ENCODE data around the gene KIAA2012.

The KIAA2012 gene

GRCh38 chr2:202108345-202108744 lies 35.3 kb downstream of the KIAA2012 start:
- CTCF ChIA-PET = no interaction called here
- no peak overlapping the region for H3K27ac ChIP-seq
- no peak for TF ChIP-seq CTCF (conservative IDR thresholded peaks at IDR 0.05; ENCODE audit: low read depth)
- POLR2A ChIA-PET (ENCODE audit: low non-redundant PET) = no interaction called here
- DNase-seq (ENCODE audit: low spot score) = no peak

- TF ChIP-seq CTCF (conservative IDR thresholded peaks at IDR 0.05; ENCODE audit: low read depth) = no peak
- ChIA-PET POLR2A (ENCODE audit: low non-redundant PET) (no interaction called here), CTCF (no interaction called here)
- no peak overlapping the region for H3K27ac ChIP-seq
- DNase-seq (ENCODE audit: low spot score) = no peak
Observed at GRCh38 chr2:202109139-202109736, 36.2 kb downstream of the KIAA2012 start.

GRCh38 chr2:202109737-202110184 lies 36.7 kb downstream of the KIAA2012 start:
- ChIA-PET CTCF (no interaction called here), POLR2A (ENCODE audit: low non-redundant PET) (no interaction called here)
- DNase-seq (ENCODE audit: low spot score) = no peak
- no peak for TF ChIP-seq CTCF (conservative IDR thresholded peaks at IDR 0.05; ENCODE audit: low read depth)
- no peak overlapping the region for H3K27ac ChIP-seq

GRCh38 chr2:202110491-202110890 lies 37.4 kb downstream of the KIAA2012 start:
- DNase-seq (ENCODE audit: low spot score) = no peak
- TF ChIP-seq CTCF (conservative IDR thresholded peaks at IDR 0.05; ENCODE audit: low read depth) = no peak
- H3K27ac ChIP-seq = no peak overlapping the region
- ChIA-PET POLR2A (ENCODE audit: low non-redundant PET) (no interaction called here), CTCF (interaction anchor here (0.6 kb wide), 1 partner anchor 250 kb away, joined by 3 read pairs; no protein-coding TSS in a partner anchor)

GRCh38 chr2:202112041-202112440 lies 39.0 kb downstream of the KIAA2012 start:
- CTCF ChIA-PET = no interaction called here
- POLR2A ChIA-PET (ENCODE audit: low non-redundant PET) = no interaction called here
- no peak for DNase-seq (ENCODE audit: low spot score)
- TF ChIP-seq CTCF (conservative IDR thresholded peaks at IDR 0.05; ENCODE audit: low read depth) = no peak
- no peak overlapping the region for H3K27ac ChIP-seq

GRCh38 chr2:202113571-202114142 lies 40.6 kb downstream of the KIAA2012 start:
- TF ChIP-seq CTCF (conservative IDR thresholded peaks at IDR 0.05; ENCODE audit: low read depth) = no peak
- POLR2A ChIA-PET (ENCODE audit: low non-redundant PET) = no interaction called here
- H3K27ac ChIP-seq = no peak overlapping the region

More at GRCh38 chr2:202113571-202114142, 40.6 kb downstream of the KIAA2012 start:
- CTCF ChIA-PET = interaction anchor here (0.7 kb wide), 1 partner anchor 10 kb away, joined by 5 read pairs; no protein-coding TSS in a partner anchor
- no peak for DNase-seq (ENCODE audit: low spot score)

Data from RWPE1 (cell line).